Endothelial cell of umbilical vein (primary cell): ENCODE data around the gene TMTC1. TPM values are rescaled to one million over a fixed set of nuclear protein-coding genes. Genes with fewer than 3 reads are reported as not detected.

Experiments
- BruUV-seq: library from RNA; stranded (reverse); fragments of 400-500 nt; replicated peaks from 2 replicates; lab custom pipeline; 2021; lab: Mats Ljungman, UMichigan
- CTCF ChIA-PET: fragments of 300-600, 350-600 bp; sonication (Branson Sonifier 250); formaldehyde crosslinking; loops from one replicate; lab custom pipeline; 2021; ENCODE audit warnings: antibody characterized with exemption, inconsistent platforms; lab: Charles Lee
- POLR2A ChIA-PET: fragments of 300-600, 350-600 bp; sonication (Branson Sonifier 250); formaldehyde crosslinking; loops from one replicate; lab custom pipeline; 2021; ENCODE audit warnings: antibody characterized with exemption, inconsistent platforms; lab: Charles Lee
- DNase-seq: peaks from one replicate; pipeline ENCODE4 v3.0.0-alpha.2; 2011; ENCODE audit warnings: low read depth, low spot score
- FAIRE-seq: peaks from 2 replicates; lab custom pipeline; 2011; peaks lifted over from hg19 to GRCh38; lab: Jason Lieb, UNC
- H2AFZ ChIP-seq: 2 replicates; pipeline ENCODE4 v1.6.0; 2012; ENCODE audit warnings: low read depth, low read length, control low read depth, inconsistent platforms
- H3K27ac ChIP-seq: 2 replicates; pipeline ENCODE4 v1.5.1; 2011; ENCODE audit warnings: low read depth, mild to moderate bottlenecking, control low read depth, low read length, moderate library complexity; ENCODE audit not compliant: insufficient read depth
- H3K27me3 ChIP-seq, 2 experiments: 2 replicates each; pipeline versions ENCODE4 v1.6.0 to v1.6.1; 2011; ENCODE audit warnings: low read length in 2 of 2, mixed read lengths in 1 of 2; ENCODE audit not compliant: control insufficient read depth in 2 of 2, insufficient read depth in 2 of 2
- H3K36me3 ChIP-seq, 2 experiments: 2 replicates in 1 of 2; 3 replicates in 1 of 2; pipeline ENCODE4 v1.5.1; 2011; ENCODE audit warnings: low read length in 2 of 2, mild to moderate bottlenecking in 1 of 2, moderate library complexity in 1 of 2; ENCODE audit not compliant: control insufficient read depth in 2 of 2, insufficient read depth in 2 of 2; ENCODE audit errors: extremely low read depth in 1 of 2
- H3K4me1 ChIP-seq: 3 replicates; pipeline ENCODE4 v1.5.1; 2011; ENCODE audit warnings: mild to moderate bottlenecking, low read length; ENCODE audit not compliant: control insufficient read depth, insufficient read depth; ENCODE audit errors: extremely low read depth
- H3K4me2 ChIP-seq: 2 replicates; pipeline ENCODE4 v1.6.1; 2011; ENCODE audit warnings: low read length, control low read depth, mixed read lengths; ENCODE audit not compliant: insufficient read depth
- H3K4me3 ChIP-seq, 3 experiments: fragments of 200-600 bp in 1 of 3; sonication (generic), shearing (Covaris generic) in 1 of 3; replicated peaks in 1 of 3; 2 replicates each; pipeline ENCODE4 v1.5.1; 2011 to 2016; ENCODE audit warnings: control low read depth in 3 of 3, low read length in 3 of 3, mild to moderate bottlenecking in 2 of 3, inconsistent platforms in 1 of 3, low read depth in 1 of 3, moderate library complexity in 1 of 3; ENCODE audit not compliant: insufficient read depth in 1 of 3
- H3K79me2 ChIP-seq: 2 replicates; pipeline ENCODE4 v1.6.0; 2012; ENCODE audit warnings: low read length, inconsistent platforms; ENCODE audit not compliant: control insufficient read depth, insufficient read depth
- H3K9ac ChIP-seq: replicated peaks from 2 replicates; pipeline ENCODE3; 2011; ENCODE audit warnings: low read length, control low read depth; ENCODE audit not compliant: insufficient read depth; ENCODE audit errors: extremely low read depth
- H3K9me1 ChIP-seq: replicated peaks from 3 replicates; pipeline ENCODE4 v1.6.0; 2011; ENCODE audit warnings: mild to moderate bottlenecking, low read length; ENCODE audit not compliant: control insufficient read depth, insufficient read depth; ENCODE audit errors: extremely low read depth
- H3K9me3 ChIP-seq: replicated peaks from 2 replicates; pipeline ENCODE4 v1.5.1; 2012; ENCODE audit warnings: low read length, inconsistent platforms; ENCODE audit not compliant: control insufficient read depth, insufficient read depth
- H4K20me1 ChIP-seq: replicated peaks from 2 replicates; pipeline ENCODE3; 2011; ENCODE audit warnings: mild to moderate bottlenecking, low read length; ENCODE audit not compliant: control insufficient read depth, insufficient read depth; ENCODE audit errors: extremely low read depth
- EZH2 ChIP-seq: IDR thresholded peaks from 2 replicates; pipeline ENCODE4 v1.6.1; 2012; ENCODE audit warnings: borderline replicate concordance, low read depth, mild to moderate bottlenecking, moderate library complexity, low read length, inconsistent platforms; ENCODE audit not compliant: severe bottlenecking
- FOS ChIP-seq: IDR thresholded peaks from 2 replicates; pipeline ENCODE4 v1.6.1; 2011; ENCODE audit warnings: mild to moderate bottlenecking, low read length, moderate library complexity, borderline replicate concordance; ENCODE audit not compliant: insufficient read depth
- GATA2 ChIP-seq: IDR thresholded peaks from 2 replicates; pipeline ENCODE4 v1.7.0; 2011; ENCODE audit warnings: low read depth, mild to moderate bottlenecking, moderate library complexity, mixed read lengths, low read length; ENCODE audit not compliant: insufficient read length, insufficient read depth
- MAX ChIP-seq: IDR thresholded peaks from 2 replicates; pipeline ENCODE4 v1.6.1; 2011; ENCODE audit not compliant: insufficient read depth, insufficient read length
- MYC ChIP-seq: IDR thresholded peaks from one replicate; pipeline ENCODE4 v1.6.1; 2011; ENCODE audit warnings: mild to moderate bottlenecking, low read depth, low read length
- POLR2A ChIP-seq: IDR thresholded peaks from 2 replicates; pipeline ENCODE4 v1.6.1; 2012; ENCODE audit warnings: low read depth, mild to moderate bottlenecking, control low read depth, low read length
- dilution Hi-C: fragments of 300-500 bp; cut with MboI; formaldehyde crosslinking; loops from one replicate; pipeline ENCODE4 v1.15.0; 2019; ENCODE audit warnings: low sequenced_read_pairs; ENCODE audit not compliant: extremely low pct_ligation_motif_present
- intact Hi-C: fragments of 100-400 bp; cut with micrococcal nuclease; formaldehyde crosslinking; loops from one replicate; pipeline ENCODE4 v1.10.0; 2022
- polyA plus RNA-seq, 4 experiments: library from polyadenylated mRNA; depleted of rRNA in 3 of 4; stranded (reverse) in 3 of 4; unstranded in 1 of 4; fragments of >200 nt; gene quantifications; 2 replicates each; pipeline versions ENCODE4 v1.2.1 to v1.2.3, GENCODE V29; 2011 to 2012; ENCODE audit warnings: missing spikeins in 1 of 4
- total RNA-seq: library from RNA; stranded (reverse); gene quantifications from 2 replicates; pipeline ENCODE4 v1.2.3, GENCODE V29; 2021

TMTC1 gene
- total and polyA plus RNA-seq, 2 donors (not counting 3 experiments of a cell fraction or from before 2014, with no cell fraction given), result 5.4 to 5.9 TPM

DNA sequence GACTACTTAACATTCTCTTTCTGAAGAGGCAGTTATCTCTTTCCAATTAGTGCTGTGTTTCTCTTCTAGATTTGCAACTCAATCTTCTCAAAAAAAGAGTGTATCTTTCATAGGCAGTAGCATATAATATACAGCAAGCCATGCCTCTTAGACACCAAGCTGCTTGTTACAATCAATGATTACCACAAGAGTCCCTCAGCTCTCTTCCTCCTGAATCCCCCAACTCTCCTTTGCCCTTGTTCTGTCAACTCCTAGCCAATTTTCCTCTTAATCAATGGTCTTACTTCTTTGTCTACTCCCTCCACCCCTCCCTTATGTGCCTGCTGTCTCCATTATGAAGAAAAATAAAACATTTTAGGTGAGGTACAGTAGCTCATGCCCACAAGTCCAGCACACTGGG, 2.6 kb downstream of the TMTC1 start:
- CTCF ChIA-PET, result no interaction called here
- Histone ChIP-seq H3K27me3 (peaks cover 4 to 15% of the 10 kb centered on the region in 2 experiments), H3K79me2 (no peaks in the 10 kb centered on the region), H3K27ac (no peak overlapping the region), H3K4me3 (no peak overlapping the region), H3K4me2 (no peak overlapping the region), H3K9ac (no peak overlapping the region), H3K9me3 (no peaks in the 10 kb centered on the region), H2AFZ (no peak overlapping the region), H3K36me3 (no peaks in the 10 kb centered on the region), H4K20me1 (no peaks in the 10 kb centered on the region), H3K9me1 (no peaks in the 10 kb centered on the region), H3K4me1 (peaks cover 16% of the 10 kb centered on the region)
- no TSS peak for BruUV-seq
- dilution Hi-C loops, result no loop called here
- no peak for FAIRE-seq
- intact Hi-C loops, result loop anchor here (5.0 to 10.0 kb wide), 3 partner anchors 266 to 1026 kb away; no protein-coding TSS in a partner anchor
- no peak for DNase-seq
- TF ChIP-seq POLR2A, result no peak
- no peak for TF ChIP-seq MYC
- no peak for TF ChIP-seq GATA2
- TF ChIP-seq MAX, result no peak
- no peak for TF ChIP-seq FOS
- POLR2A ChIA-PET, result no interaction called here

DNA sequence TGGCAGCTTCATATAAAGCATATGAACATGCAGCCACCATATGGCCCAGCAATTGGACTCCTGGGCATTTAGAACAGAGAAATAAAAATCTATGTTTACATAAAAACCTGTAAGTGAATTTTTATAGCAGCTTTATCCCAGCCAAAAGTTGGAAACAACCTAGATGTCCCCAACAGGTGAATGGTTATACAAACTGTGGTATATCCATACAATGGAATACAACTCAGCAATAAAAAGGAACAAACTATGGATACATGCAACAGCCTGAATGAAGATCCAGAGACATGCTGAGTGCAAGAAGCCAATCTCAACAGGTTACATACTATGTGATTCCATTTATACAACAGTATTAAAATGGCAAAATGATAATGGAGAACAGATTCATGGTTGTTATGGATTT, 3.7 kb downstream of the TMTC1 start:
- peaks cover 0 to 8% of the 10 kb centered on the region in 2 experiments for H3K27me3 ChIP-seq
- H2AFZ ChIP-seq, result no peak overlapping the region
- H3K36me3 ChIP-seq, result no peaks in the 10 kb centered on the region
- FAIRE-seq (no peak), DNase-seq (no peak)
- H3K4me1 ChIP-seq, result peaks cover 16% of the 10 kb centered on the region
- no peaks in the 10 kb centered on the region for H3K9me1 ChIP-seq
- POLR2A ChIA-PET, result no interaction called here
- CTCF ChIA-PET, result interaction anchor here (0.7 to 1.0 kb wide), 2 partner anchors 13 to 227 kb away, joined by 3 read pairs; no protein-coding TSS in a partner anchor
- H3K79me2 ChIP-seq, result no peaks in the 10 kb centered on the region
- H4K20me1 ChIP-seq, result no peaks in the 10 kb centered on the region
- no peak overlapping the region for H3K4me3 ChIP-seq
- BruUV-seq, result no TSS peak
- dilution Hi-C loops (no loop called here), intact Hi-C loops (loop anchor here (5.0 to 10.0 kb wide), 3 partner anchors 267 to 1027 kb away; no protein-coding TSS in a partner anchor)
- no peak for TF ChIP-seq EZH2
- no peak overlapping the region for H3K9ac ChIP-seq
- H3K4me2 ChIP-seq, result no peak overlapping the region
- no peak overlapping the region for H3K27ac ChIP-seq
- H3K9me3 ChIP-seq, result no peaks in the 10 kb centered on the region
